SW 1271 (cell line): ENCODE results near the gene FBXW11.

Source experiments
- DNase-seq, 2 experiments: peaks; one replicate each; lab custom pipeline; 2025; lab: John Stamatoyannopoulos, UW

Gene FBXW11

GRCh38 chr5:171868236-171868635 lies 138.2 kb downstream of the FBXW11 start:
- no peak for DNase-seq

DNA sequence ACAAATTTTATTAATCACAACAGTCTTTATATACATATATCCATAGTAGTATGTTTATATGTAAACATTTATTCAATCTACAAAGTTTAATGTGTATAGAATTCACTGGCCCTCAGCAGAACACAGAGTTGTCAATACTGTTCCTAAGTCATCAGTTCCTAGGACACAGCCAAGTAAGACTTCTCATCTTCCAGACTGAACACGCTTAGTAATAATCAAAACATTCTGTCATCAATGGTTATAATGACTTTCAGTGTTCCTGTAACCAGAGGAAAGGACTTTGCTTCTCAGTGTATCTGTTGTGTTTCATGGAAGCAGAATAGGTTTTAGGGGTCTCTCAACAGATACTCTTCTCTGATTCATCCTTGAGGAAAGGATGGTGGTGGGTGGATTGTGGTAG lies 138.7 kb downstream of the FBXW11 start:
- no peak for DNase-seq

GRCh38 chr5:171865471-171865870 lies 141.0 kb downstream of the FBXW11 start:
- no peak for DNase-seq

DNA sequence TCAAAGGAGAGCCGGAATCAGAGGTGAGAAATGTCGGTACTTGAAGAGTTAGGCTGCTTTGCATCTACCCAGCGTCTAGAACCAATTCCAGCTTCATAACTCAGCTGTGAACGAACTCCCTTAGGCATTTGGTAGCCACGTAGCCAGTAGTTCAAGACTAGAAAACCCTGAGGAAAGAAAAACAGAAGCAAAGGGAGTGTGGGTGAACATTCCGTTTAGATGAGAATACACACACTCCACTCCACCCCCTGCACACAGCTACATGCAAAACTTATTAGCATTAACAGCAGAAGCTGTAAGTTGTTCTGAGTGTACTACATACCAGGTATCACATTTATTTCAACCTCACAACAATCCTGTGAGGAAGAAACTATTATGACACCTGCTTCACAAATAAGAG lies 142.5 kb downstream of the FBXW11 start:
- no peak for DNase-seq

GRCh38 chr5:171862624-171863023 lies 143.8 kb downstream of the FBXW11 start:
- DNase-seq = no peak

DNA sequence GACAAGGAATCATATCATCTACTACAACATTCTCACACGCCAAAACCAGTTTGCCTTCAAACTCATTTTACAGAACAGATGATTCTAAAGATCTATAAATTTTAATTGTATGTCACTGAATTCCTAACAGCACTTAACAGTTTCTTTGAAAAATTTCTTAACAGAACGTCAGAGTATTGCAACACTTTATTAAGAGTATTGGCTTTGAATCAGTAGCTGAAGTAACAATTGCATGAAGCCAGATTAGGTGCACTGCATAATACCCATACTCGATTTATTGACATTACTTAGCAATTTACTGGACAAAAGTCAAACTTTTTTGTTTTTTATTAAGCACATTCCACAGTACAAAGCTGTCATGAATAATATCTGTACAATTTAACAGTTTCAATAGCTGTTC lies 145.1 kb downstream of the FBXW11 start:
- DNase-seq = no peak

GRCh38 chr5:171858303-171858702 lies 148.1 kb downstream of the FBXW11 start:
- peak in 1 of 2 experiments; percentile 10 for DNase-seq

GRCh38 chr5:171857489-171857876 lies 149.0 kb downstream of the FBXW11 start:
- DNase-seq = no peak

- no peak for DNase-seq
These were observed 150.4 kb downstream of the FBXW11 start for GRCh38 chr5:171855798-171856763.

DNA sequence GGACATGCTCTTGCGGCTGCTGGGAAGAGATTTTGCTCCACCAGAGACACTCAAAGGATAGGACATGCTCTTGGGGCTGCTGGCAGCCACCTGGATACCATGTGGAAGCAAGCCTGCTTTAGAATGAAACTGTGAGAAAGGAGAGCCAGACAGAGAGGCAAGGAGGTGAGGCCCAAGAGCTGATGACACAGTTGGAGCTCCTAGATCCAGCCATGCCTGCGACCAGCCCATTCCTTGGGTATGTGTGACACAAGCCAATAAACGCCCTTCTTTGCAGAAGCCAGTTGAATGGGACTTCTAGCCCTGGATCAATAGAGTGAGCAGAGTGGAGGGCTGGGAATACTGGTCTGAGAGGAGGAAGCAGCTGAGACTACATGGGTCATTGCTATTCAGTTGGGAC lies 151.2 kb downstream of the FBXW11 start:
- no peak for DNase-seq

- no peak for DNase-seq
These were observed 154.2 kb downstream of the FBXW11 start for GRCh38 chr5:171852255-171852681.

DNA sequence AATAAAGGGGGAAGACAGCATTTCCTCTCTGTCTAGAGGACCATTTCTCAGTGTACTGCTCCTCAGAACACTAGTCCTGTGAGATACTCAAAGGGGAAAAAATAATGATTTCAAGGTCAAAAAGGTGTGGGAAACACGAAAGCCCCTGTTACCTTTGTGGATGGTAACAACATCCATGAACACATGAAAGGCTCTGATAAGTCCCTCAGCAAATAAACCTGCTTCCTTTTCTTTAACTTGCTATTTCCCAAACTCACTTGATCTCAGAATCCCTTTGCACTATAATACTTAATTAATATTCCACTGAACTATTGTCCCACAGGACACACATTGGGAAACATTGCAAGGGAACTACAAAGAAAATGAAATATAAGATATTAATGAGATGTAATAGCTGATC lies 155.2 kb downstream of the FBXW11 start:
- DNase-seq = no peak

DNA sequence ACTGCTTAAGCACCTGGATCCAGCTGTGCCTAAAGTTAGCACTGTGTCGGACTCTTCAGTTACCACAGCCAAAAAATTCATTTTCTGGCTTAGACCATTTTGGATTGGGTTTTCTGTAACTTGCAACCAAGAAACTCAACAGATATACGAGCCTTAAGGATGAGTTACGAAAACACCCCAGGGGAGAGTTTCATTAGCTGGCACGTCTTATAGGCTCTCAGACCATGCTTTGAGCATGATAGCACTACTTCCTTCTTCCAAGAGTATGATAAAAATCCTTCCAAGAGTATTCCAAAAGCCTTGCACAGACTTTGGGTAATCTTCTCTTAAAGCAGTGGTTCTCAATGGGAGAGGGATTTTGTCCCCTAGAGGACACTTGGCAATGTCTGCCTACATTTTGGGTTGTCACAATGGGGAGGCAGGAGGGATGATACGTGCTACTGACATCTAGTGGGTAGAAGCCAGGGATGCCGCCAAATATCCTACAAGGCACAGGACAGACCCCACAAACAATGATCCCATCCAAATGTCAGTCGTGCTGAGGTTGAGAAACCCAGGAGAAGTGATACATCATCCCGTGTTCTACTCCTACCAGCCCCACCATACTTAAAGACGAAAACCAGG lies 156.0 kb downstream of the FBXW11 start:
- DNase-seq = peak in 1 of 2 experiments; percentile 44

GRCh38 chr5:171849585-171850323 lies 156.7 kb downstream of the FBXW11 start:
- no peak for DNase-seq

DNA sequence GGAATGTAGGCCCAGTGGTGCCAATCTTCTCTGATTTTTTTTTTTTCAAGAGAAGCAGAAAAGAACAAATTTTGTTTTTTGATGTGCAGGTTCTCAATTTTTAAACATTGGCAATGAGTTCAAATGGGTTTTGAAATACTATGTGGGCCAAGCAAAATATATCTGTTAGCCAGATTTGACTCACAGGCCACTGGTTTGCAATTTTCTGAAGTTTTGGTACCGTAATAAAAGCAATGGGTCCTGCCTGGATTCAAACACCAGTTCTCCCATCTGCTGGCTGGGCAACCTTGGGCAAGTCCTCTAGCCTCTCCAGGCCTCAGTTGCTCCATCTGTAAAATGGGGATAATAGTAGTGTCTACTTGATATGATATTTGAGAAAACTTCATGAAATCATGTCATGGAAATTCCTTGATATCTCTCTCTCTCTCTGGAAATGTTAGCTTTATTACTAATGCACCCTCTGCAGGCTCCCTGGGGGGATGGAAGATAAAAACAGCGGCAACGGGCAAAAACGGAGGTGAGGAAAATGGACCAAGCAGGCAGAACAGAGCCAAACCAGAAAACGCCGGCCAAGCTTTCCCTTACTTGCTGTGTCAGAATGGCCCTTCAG lies 157.4 kb downstream of the FBXW11 start:
- no peak for DNase-seq

GRCh38 chr5:171848486-171848885 lies 158.0 kb downstream of the FBXW11 start:
- no peak for DNase-seq

GRCh38 chr5:171848006-171848405 lies 158.4 kb downstream of the FBXW11 start:
- no peak for DNase-seq

DNA sequence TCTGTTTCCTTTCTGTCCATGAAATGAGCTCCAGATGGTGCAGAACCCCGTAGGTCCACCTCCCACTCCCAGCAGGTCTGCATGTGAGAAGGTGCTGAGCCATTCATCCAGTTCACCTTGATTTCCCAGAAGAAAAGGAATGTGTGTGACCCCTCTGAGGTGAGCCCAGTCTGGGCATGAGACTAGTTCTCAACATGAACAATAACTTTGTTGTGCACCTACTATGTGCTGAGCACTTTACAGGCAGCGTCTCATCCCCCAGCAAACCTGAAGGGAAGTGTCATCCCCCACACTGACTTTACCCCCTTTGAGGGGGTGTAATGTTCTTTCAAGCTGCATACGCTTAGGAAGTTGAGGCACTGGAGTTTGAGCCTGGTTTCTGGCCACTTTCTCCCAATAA lies 159.4 kb downstream of the FBXW11 start:
- no peak for DNase-seq

GRCh38 chr5:171846323-171846722 lies 160.1 kb downstream of the FBXW11 start:
- DNase-seq = no peak

DNA sequence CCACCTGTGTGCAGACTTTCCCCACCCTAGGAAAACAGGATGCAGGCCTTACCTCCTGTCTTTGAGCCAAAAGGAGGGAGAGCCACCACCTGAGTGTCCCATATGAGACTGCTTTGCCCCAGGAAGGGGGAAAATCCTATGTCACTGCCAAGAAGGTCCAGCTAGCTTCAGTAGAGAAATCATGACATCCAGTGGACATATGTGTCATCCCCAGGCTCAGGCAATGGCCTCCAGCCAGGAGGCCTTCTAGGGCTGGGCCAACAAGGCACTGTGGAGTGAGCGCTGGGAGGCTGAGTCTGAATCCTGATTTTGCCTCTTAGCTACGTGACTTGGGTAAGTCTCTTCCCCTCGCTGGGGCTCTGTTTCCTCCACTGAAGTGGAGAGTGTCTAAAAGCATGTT lies 160.6 kb downstream of the FBXW11 start:
- DNase-seq = no peak

- no peak for DNase-seq
These were observed 161.3 kb downstream of the FBXW11 start for GRCh38 chr5:171845040-171845630.
